Effector CD8-positive, alpha-beta T cell (primary cell): ENCODE data around the gene PRKAG2.

Experiments
- DNase-seq: peaks from one replicate; lab custom pipeline; 2025; lab: John Stamatoyannopoulos, UW

PRKAG2 gene

DNA sequence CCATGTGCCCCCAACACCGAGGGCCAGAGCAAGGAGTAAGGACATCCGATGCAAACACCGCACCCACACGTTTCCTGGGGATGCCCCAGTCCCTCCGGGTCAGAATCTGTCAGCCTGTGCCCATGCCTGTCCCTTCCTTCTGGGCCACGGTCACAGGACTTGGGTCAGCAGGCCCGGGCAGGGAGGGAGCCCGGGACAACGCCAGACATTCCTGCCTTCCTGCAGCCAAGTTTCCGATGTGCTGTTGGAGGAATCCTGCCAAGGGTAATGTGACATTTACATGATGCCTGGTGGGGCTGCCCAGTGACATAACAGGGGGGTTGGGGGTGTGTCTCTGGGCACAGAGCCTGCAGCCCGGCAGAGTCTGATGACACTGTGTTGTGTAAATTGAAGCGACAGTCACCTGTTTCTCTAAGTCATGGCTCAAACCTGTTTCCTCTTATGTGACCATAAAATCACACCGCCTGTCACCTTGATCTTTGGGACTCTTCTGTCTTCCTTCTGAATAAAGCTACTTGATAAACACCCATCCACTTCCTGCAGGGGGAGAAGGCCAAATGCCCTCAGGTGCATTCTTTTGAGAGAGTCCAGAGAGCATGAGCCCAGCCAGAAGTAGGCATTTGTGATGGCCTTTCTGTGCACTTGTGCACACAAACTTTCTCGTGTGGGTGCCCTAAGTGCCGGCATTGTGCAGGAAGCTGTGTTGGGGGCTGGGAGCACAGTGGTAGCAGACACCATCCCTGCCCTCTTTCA lies 181.9 kb downstream of the PRKAG2 start:
- DNase-seq: no peak

- DNase-seq: no peak
These were observed 182.5 kb downstream of the PRKAG2 start for GRCh38 chr7:151694441-151694827.

- no peak for DNase-seq
These were observed 183.8 kb downstream of the PRKAG2 start for GRCh38 chr7:151693140-151693539.

- DNase-seq: no peak
These were observed 184.2 kb downstream of the PRKAG2 start for GRCh38 chr7:151692721-151693120.

- DNase-seq: no peak
These were observed 185.5 kb downstream of the PRKAG2 start for GRCh38 chr7:151691449-151691848.

GRCh38 chr7:151690606-151691005 lies 186.3 kb downstream of the PRKAG2 start:
- DNase-seq: no peak

GRCh38 chr7:151689196-151689971 lies 187.5 kb downstream of the PRKAG2 start:
- DNase-seq: no peak

DNA sequence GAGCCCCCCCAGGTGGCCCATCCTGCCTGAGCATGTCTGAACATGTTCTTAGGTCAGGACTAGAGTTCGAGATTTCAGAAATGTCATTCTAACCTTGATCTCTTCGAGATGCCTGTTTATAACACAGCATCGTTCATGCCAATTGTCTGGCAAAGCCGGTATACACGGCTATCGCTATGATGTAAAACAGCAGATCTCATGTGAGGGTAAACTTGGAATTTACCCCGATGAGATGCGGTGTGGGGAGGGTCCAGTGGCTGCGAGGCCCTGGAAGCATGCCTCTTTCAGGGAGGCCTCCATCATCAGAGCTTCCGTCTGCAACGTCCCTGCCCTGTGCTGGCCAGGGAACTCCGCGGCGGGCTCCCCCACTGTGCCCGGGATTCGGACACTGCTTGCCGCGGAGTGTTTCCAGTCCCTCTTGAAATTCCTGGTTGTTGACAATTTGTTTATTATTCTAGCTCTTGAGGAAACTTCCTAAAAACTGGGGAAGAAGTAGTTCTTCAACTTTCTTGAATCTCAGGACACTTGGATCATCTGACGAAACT lies 188.6 kb downstream of the PRKAG2 start:
- DNase-seq: no peak

DNA sequence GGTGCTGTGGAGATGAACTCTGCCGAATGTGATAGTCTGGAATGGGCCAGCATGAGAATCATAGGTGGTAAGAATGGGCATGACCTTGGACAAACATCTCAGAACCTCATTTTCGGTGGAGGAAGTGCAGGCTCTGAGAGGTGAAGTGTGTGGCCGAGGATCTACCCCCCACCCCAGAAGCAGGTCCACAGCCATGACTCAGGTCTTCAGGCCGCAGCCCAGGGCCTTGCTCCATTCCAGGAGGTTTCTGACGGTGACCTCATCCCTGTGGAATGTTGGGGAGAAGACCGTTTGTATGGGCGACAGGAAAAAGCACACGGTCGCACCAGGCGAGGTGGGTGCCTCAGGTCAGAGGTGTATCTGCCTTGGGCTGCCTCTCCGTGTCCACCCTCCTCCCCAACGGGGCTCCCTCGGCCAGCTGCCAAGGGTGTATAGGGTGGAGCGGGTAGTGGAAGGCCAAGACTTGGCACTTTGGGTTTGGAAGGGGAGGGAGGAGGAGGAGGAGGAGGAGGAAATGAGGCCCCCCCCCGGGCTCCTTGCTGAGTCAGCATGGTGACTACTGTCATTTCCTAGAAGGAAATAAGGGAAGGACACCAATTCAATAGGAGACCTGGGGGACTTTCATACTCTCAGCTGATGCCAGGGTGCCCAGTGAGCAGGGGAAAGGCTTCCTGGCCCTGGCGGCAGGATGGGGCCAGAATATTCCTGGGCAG lies 189.2 kb downstream of the PRKAG2 start:
- DNase-seq: no peak

GRCh38 chr7:151686826-151687225 lies 190.1 kb downstream of the PRKAG2 start:
- no peak for DNase-seq

GRCh38 chr7:151686016-151686766 lies 190.7 kb downstream of the PRKAG2 start:
- DNase-seq: no peak

DNA sequence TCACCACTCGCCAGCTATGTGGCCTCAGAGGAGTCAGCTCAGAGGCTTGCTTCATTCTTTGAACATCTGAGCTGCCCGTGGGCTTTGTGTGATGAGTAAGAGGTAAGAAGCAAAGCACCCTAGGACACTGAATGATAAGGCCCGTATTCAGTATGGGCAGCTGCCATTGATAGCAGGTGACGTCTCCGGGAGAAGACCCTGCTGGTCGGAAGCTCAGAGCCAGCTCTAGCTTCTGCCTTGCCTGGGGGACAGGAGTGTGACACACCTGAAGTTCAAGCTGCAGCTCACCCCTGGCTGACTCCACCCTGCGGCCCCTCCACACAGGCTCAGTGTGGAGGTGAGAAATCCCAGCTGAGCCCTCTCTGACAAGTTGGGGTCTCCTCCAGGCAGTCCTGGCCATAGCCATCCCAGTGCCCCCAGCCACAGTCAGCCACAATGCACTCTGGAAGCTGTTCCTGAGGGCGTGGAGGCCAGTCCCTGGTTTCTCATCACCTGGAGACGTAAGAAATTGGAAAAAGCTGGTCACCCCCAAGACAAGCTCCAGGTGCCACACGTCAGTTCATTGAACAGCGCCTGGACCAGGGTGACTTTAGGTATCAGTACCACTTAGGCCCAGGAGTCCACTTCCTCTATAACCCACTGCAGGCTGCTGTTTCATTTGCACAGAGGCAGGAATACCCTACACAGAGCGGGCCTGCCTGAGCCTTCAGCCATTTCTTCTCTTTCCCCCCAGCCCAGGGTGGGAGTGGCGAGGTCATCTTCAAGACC lies 192.3 kb downstream of the PRKAG2 start:
- DNase-seq: no peak

GRCh38 chr7:151683615-151684407 lies 193.1 kb downstream of the PRKAG2 start:
- no peak for DNase-seq

- no peak for DNase-seq
These were observed 193.9 kb downstream of the PRKAG2 start for GRCh38 chr7:151682831-151683614.

DNA sequence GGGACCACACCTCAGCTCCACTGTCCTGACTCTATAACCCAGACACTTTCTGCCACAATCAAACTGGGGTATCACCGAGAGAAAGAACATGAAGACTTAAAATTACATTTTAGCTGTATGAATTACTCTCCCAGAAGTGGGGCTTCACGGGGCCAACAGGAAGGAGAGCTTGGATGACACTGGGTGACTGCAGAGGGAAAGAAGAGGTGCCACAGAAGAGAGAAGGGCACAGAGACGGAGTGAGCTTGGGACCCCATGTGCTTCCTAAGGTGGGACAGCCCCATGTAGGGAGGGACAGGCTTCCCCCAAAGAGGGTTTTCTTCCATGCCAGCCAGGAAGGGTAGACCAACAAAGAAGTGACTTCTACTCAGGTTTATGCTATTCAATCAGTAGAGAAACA lies 195.2 kb downstream of the PRKAG2 start:
- no peak for DNase-seq

- no peak for DNase-seq
These were observed 196.1 kb downstream of the PRKAG2 start for GRCh38 chr7:151680810-151681209.

DNA sequence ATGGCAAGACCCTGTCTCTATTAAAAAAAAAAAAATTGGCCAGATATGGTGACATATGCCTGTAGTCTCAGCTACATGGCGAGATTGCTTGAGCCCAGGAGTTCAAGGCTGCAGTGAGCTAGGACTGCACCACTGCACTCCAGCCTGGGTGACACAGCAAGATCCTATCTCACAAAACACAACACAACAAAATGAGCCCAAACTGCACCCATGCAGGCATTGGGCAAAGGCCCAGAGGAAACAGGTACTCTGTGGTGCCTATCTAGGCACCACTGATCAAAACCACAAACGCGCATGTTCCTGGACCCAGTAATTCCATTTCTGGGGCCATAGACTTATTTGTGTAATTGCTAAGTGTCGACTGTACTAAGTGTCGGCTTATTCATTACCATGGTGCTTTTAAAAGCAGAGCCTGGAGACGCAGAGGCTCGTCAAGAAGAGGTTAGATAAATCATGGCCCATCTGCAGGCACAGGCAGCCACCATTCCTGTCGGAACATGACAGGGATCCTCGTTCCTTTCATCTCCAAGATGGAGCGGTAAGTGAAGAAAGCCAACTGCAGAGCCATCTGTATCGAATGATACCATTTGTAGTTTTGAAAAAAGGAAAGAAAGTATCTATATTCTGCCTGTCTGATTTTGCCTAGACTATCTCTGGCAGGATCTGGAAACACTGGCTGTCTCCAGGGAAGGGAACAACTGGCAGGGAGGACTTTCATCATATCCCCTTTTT lies 196.9 kb downstream of the PRKAG2 start:
- no peak for DNase-seq

DNA sequence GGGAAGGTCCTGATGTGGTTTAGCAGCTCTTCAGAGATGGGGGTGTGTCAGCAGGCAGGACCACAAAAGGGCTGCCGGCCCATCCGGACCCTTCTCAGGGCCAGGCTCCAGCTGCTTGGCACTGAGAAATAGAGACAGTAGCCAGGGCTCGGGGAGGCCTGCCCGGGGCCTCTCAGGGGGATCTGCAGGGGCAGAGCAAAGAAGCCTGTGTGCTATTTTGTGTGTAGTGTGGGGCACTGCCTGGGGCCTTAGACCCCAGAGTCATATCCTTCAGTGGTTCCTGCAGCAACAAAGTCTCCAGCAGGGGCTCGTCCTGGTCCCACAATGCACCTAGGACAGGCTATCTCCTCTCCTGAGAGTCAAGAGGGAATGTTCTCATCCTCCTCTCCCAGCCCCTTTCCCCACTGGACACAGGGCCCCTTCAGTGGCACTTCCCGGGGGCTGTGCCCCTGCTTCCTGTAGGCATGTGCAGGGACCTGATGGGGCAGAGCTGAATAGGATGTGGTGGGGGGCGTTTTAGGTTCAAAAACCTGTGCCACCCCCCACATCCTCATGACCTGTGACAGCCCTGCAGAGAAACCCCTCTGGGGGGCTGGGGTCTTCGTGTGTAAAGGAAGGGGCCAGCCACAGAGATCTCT lies 197.7 kb downstream of the PRKAG2 start:
- DNase-seq: no peak
